Measurements from ENCODE around the gene ACTR1A. TPM values are rescaled to one million over a fixed set of nuclear protein-coding genes. Genes with fewer than 3 reads are reported as not detected.

The ACTR1A gene
- total RNA-seq, 1 experiment from 2014 or later: 147 TPM

DNA sequence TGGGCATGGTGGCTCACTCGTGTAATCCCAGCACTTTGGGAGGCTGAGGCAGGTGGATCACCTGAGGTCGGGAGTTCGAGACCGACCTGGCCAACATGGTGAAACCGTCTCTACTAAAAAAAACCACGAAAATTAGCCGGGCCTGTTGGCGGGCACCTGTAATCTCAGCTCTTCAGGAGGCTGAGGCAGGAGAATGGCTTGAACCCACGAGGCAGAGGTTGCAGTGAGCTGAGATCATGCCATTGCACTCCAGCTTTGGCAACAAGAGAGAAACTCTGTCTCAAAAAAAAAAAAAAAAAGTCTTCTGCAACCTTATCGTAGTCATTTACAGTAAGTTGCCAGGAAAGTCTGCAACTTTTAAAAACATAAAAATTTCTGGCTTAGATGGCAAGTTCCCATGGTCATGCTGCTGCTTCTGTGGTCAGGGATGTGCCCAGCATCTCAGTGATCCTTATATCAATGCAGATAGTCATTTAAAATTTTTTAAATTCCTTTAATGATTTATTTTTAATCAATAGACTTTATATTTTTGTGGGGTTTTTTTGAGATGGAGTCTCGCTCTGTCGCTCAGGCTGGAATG, 16.8 kb upstream of the ACTR1A start:
- no peak overlapping the region for H3K4me3 ChIP-seq (ENCODE audit: low read depth in 2 of 2, low read length in 2 of 2)
- no peaks in the 10 kb centered on the region for H3K9me3 ChIP-seq (ENCODE audit: control insufficient read depth, insufficient read depth, low read depth, low read length)
- ChIA-PET CTCF (no interaction called here), POLR2A (no interaction called here)
- H3K36me3 ChIP-seq (ENCODE audit: control insufficient read depth, insufficient read depth, low read length): no peaks in the 10 kb centered on the region
- DNase-seq (ENCODE audit: low read depth, low spot score) (no peak), ATAC-seq (no peak)
- intact Hi-C loops (cut with micrococcal nuclease; ENCODE audit: unreplicated experiment): no loop called here
- no peak overlapping the region for H3K27ac ChIP-seq (ENCODE audit: low read length)
- no peak for TF ChIP-seq CTCF (IDR thresholded peaks at IDR 0.05)
- no peak for TF ChIP-seq POLR2AphosphoS5 (IDR thresholded peaks at IDR 0.05; ENCODE audit: low read depth, low read length)
- no peak for TF ChIP-seq TCF7L2 (IDR thresholded peaks at IDR 0.05; ENCODE audit: low read depth, low read length)
- TF ChIP-seq, protein P1, sequence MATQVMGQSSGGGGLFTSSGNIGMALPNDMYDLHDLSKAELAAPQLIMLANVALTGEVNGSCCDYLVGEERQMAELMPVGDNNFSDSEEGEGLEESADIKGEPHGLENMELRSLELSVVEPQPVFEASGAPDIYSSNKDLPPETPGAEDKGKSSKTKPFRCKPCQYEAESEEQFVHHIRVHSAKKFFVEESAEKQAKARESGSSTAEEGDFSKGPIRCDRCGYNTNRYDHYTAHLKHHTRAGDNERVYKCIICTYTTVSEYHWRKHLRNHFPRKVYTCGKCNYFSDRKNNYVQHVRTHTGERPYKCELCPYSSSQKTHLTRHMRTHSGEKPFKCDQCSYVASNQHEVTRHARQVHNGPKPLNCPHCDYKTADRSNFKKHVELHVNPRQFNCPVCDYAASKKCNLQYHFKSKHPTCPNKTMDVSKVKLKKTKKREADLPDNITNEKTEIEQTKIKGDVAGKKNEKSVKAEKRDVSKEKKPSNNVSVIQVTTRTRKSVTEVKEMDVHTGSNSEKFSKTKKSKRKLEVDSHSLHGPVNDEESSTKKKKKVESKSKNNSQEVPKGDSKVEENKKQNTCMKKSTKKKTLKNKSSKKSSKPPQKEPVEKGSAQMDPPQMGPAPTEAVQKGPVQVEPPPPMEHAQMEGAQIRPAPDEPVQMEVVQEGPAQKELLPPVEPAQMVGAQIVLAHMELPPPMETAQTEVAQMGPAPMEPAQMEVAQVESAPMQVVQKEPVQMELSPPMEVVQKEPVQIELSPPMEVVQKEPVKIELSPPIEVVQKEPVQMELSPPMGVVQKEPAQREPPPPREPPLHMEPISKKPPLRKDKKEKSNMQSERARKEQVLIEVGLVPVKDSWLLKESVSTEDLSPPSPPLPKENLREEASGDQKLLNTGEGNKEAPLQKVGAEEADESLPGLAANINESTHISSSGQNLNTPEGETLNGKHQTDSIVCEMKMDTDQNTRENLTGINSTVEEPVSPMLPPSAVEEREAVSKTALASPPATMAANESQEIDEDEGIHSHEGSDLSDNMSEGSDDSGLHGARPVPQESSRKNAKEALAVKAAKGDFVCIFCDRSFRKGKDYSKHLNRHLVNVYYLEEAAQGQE (IDR thresholded peaks at IDR 0.05; ENCODE audit: insufficient read depth in 1 of 2, low read depth in 2 of 2, low read length in 1 of 2): no peak
- TF ChIP-seq SIN3A (IDR thresholded peaks at IDR 0.05; ENCODE audit: borderline replicate concordance, insufficient read depth, low read depth, low read length): no peak
- in situ Hi-C loops (cut with HindIII; ENCODE audit: low pct_unique_long_range_greater_than_20kb, low sequenced_read_pairs): no loop called here
- BruUV-seq (replicated peaks): no TSS peak
- H3K4me1 ChIP-seq (ENCODE audit: control insufficient read depth, insufficient read depth, low read length): no peaks in the 10 kb centered on the region
- no peaks in the 10 kb centered on the region for H3K27me3 ChIP-seq (ENCODE audit: control insufficient read depth, insufficient read depth, low read length)

DNA sequence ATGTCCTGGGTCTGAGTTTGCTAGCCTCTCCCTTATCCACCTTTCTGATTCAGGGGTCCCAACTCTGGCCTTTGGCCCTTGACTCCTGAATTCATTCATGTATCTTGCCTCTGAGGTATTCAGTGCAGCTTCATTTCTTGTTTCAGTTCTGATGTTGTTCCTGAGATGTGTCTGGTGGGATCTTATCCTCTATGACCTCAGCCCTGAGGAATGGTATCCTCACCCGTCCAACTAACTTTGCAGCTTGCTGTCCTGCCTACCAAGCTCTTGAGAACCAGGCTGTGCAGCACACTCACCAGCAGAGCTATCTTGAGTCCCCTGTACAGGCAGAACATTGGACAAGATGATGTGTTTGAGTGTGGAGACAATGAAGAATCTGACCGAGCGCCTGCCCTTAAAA, 15.0 kb upstream of the ACTR1A start:
- no peak for DNase-seq (ENCODE audit: low read depth, low spot score)
- TF ChIP-seq, protein P1 (IDR thresholded peaks at IDR 0.05; ENCODE audit: insufficient read depth in 1 of 2, low read depth in 2 of 2, low read length in 1 of 2): no peak
- no peak for TF ChIP-seq SIN3A (IDR thresholded peaks at IDR 0.05; ENCODE audit: borderline replicate concordance, insufficient read depth, low read depth, low read length)
- TF ChIP-seq TCF7L2 (IDR thresholded peaks at IDR 0.05; ENCODE audit: low read depth, low read length): no peak
- no peak for TF ChIP-seq POLR2AphosphoS5 (IDR thresholded peaks at IDR 0.05; ENCODE audit: low read depth, low read length)
- no peak for TF ChIP-seq CTCF (IDR thresholded peaks at IDR 0.05)
- ATAC-seq: no peak
- Histone ChIP-seq H3K4me1 (ENCODE audit: control insufficient read depth, insufficient read depth, low read length) (no peaks in the 10 kb centered on the region), H3K9me3 (ENCODE audit: control insufficient read depth, insufficient read depth, low read depth, low read length) (no peaks in the 10 kb centered on the region), H3K4me3 (ENCODE audit: low read depth in 2 of 2, low read length in 2 of 2) (no peak overlapping the region), H3K27me3 (ENCODE audit: control insufficient read depth, insufficient read depth, low read length) (no peaks in the 10 kb centered on the region), H3K36me3 (ENCODE audit: control insufficient read depth, insufficient read depth, low read length) (no peaks in the 10 kb centered on the region), H3K27ac (ENCODE audit: low read length) (no peak overlapping the region)
- ChIA-PET CTCF (interaction anchor here (0.5 kb wide), 1 partner anchor 20 kb away, joined by 4 read pairs; no protein-coding TSS in a partner anchor), POLR2A (no interaction called here)
- no TSS peak for BruUV-seq (replicated peaks)
- intact Hi-C loops (cut with micrococcal nuclease; ENCODE audit: unreplicated experiment): no loop called here
- in situ Hi-C loops (cut with HindIII; ENCODE audit: low pct_unique_long_range_greater_than_20kb, low sequenced_read_pairs): no loop called here

All from Panc1 (cell line).